Uterus (tissue), 2 donors: ENCODE results near the gene RTEL1.

Experiments used
- CTCF ChIP-seq, 4 experiments: fragments of 200-600 bp in 2 of 4; fragments of 450-650 bp in 2 of 4; sonication (generic) in 2 of 4; IDR thresholded peaks; one replicate each; pipeline ENCODE4 v1.5.1; 2016 to 2019; ENCODE audit warnings: antibody characterized with exemption in 4 of 4, mild to moderate bottlenecking in 2 of 4, moderate library complexity in 1 of 4
- POLR2A ChIP-seq, 2 donors: fragments of 450-650 bp; IDR thresholded peaks; one replicate each; pipeline ENCODE4 v1.6.1; 2016; ENCODE audit warnings: antibody characterized with exemption in 2 of 2, mild to moderate bottlenecking in 1 of 2, moderate library complexity in 1 of 2

- TF ChIP-seq CTCF (IDR thresholded peaks at IDR 0.05) = no peak
- TF ChIP-seq POLR2A (IDR thresholded peaks at IDR 0.05) = no peak
Observed at GRCh38 chr20:63737945-63738686, 80.0 kb downstream of the RTEL1 start.
